GF-D8 (cell line): ENCODE results near the gene RNF150.
"Not testable (repeated sequence)": the region's sequence is repeated elsewhere in the genome, so short reads cannot be mapped to it uniquely, and the experiment has no call there.

Source experiments
- DNase-seq: peaks from one replicate; lab custom pipeline; 2025; lab: John Stamatoyannopoulos, UW

RNF150 gene

GRCh38 chr4:141133146-141133998 lies at the start of gene RNF150:
Gene RNF150, minus strand, starts transcription at chr4:141133469.
- DNase-seq, result no peak

- DNase-seq, result no peak
Observed at GRCh38 chr4:141180991-141181761, 47.9 kb upstream of the RNF150 start.

- no peak for DNase-seq
Observed at GRCh38 chr4:141179474-141180373, 46.5 kb upstream of the RNF150 start.

- DNase-seq, result no peak
Observed at GRCh38 chr4:141177171-141177570, 43.9 kb upstream of the RNF150 start.

- DNase-seq, result no peak
Observed at GRCh38 chr4:141174457-141174856, 41.2 kb upstream of the RNF150 start.

GRCh38 chr4:141170671-141171070 lies 37.4 kb upstream of the RNF150 start:
- no peak for DNase-seq

- no peak for DNase-seq
Observed at GRCh38 chr4:141169391-141169790, 36.1 kb upstream of the RNF150 start.

GRCh38 chr4:141165001-141165400 lies 31.7 kb upstream of the RNF150 start:
- not testable (repeated sequence) for DNase-seq

- no peak for DNase-seq
Observed at GRCh38 chr4:141159027-141159426, 25.8 kb upstream of the RNF150 start.

GRCh38 chr4:141158219-141158618 lies 24.9 kb upstream of the RNF150 start:
- DNase-seq, result no peak

GRCh38 chr4:141155586-141155985 lies 22.3 kb upstream of the RNF150 start:
- no peak for DNase-seq

- no peak for DNase-seq
Observed at GRCh38 chr4:141154725-141155124, 21.5 kb upstream of the RNF150 start.

- no peak for DNase-seq
Observed at GRCh38 chr4:141153751-141154510, 20.7 kb upstream of the RNF150 start.

- no peak for DNase-seq
Observed at GRCh38 chr4:141144207-141144606, 10.9 kb upstream of the RNF150 start.

GRCh38 chr4:141142423-141142822 lies 9.2 kb upstream of the RNF150 start:
- DNase-seq, result peak; percentile 40

GRCh38 chr4:141140391-141141200 lies 7.3 kb upstream of the RNF150 start:
- no peak for DNase-seq

- no peak for DNase-seq
Observed at GRCh38 chr4:141133999-141134995, 1.0 kb upstream of the RNF150 start.

- DNase-seq, result no peak
Observed at GRCh38 chr4:141132709-141133145, 542 bp downstream of the RNF150 start.

GRCh38 chr4:141132072-141132708 lies 1.1 kb downstream of the RNF150 start:
- no peak for DNase-seq
